HG03432 (cell line): ENCODE measurements around the gene GPR42.

Experiments
- ATAC-seq: cut with Tn5 transposase; IDR thresholded peaks from one replicate; pipeline ENCODE4 v1.9.1; 2021; ENCODE audit warnings: mild to moderate bottlenecking, moderate library complexity; ENCODE audit not compliant: unreplicated experiment

The GPR42 gene

DNA sequence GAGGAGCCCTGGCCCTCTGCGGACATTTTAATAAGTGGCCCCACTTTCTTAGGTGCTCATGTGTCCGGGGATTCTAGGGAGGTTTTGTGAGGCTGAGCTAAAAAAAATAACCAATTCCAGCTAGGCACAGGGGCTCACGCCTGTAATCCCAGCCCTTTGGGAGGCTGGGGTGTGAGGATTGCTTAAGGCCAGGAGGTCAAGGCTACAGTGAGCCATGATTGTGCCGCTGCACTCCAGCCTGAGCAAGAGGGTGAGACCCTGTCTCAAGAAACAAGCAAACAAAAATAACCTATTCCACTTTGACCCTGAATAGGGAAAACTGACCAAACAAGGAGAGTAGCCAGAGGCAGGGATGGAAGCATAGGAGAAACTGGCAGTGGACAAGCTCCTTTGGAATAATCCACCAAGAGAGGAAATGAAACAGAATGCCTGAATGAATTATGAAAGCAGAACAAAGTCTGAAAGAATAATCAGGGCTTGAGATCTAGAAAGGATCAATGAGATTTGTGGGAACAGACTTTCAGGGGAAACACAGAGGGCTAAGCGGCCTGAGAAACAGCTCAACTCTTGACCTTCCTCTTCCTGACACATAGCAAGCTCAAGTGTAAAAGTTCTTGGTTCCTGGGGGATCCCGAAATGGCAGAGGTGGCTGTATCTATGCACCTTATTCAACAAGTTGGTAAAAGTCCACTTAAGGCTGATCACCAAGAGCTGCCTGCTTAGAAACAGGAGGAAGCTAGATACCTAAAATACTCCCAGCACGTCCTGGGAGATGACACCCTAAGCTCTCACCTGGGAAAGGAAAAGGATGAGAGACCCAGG lies 47.1 kb downstream of the GPR42 start:
- no peak for ATAC-seq

DNA sequence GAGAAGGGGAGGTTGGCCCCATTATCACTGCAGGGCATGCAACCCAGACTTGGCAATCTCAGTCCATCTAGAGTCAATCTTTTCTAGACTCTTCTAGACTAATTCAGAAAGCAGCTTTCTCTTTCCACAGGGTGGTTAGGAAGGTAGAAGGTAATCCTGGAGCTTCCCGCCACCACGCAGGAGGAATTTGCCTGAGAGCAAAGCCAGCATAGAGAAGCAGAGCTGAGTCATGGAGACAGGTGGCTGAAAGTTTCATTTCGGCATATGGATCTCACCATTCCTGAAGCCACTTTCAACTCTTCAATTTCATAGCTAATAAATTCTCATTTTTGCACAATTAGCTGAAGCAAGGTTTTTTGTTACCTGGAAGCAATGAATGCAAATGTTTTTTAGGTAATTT lies 48.2 kb downstream of the GPR42 start:
- no peak for ATAC-seq

DNA sequence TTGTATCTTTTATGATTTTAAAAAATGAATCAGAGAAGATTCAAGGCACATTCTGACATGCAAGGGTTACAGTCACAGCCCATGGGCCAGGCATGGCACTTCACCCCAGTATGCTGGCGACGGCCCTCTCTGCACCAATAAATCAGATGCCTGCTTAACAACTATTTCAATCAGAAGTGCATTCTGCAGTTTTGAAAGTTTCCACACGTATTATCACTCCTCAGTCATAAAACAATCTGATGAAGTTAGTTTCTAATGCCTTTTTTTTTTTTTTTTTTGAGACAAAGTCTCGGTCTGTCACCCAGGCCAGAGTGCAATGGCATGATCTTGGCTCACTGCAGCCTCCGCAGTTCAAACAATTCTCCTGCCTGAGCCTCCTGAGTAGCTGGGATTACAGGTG lies 48.9 kb downstream of the GPR42 start:
- no peak for ATAC-seq

DNA sequence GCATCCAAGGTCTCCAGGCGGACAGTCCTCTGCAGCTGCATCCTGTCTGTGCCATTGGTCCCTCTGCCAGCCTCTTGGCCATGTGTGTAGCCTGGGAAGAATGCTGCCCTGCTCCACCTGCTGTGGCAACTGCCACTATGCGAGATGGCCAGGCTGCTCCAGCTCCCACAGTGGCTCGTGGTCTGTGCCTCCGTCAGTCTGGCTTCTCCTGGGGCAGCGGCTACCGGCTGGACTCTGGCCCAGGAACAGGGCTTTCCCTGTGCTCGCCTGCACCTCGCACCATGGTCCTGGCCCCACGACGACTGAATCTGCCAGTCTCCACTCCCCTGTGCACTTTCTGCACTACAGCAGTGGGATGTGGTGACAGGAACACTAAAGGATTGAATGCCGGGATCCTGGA lies 50.5 kb downstream of the GPR42 start:
- ATAC-seq: no peak
